GM12891 (cell line): Measurements from ENCODE around the gene IL1RL2.

Source experiments
- DNase-seq: peaks from one replicate; pipeline ENCODE4 v3.0.0; 2011; ENCODE audit warnings: low spot score; ENCODE audit not compliant: insufficient read length
- FAIRE-seq: peaks from 2 replicates; lab custom pipeline; 2011; peaks lifted over from hg19 to GRCh38; lab: Jason Lieb, UNC
- PAX5 ChIP-seq: IDR thresholded peaks from 2 replicates; pipeline ENCODE4 v1.6.1; 2011; ENCODE audit warnings: low read length, moderate library complexity, mild to moderate bottlenecking; ENCODE audit not compliant: insufficient read depth, severe bottlenecking
- POLR2A ChIP-seq: IDR thresholded peaks from 2 replicates; pipeline ENCODE4 v1.6.1; 2011; ENCODE audit warnings: low read depth, low read length, control low read depth
- POLR2AphosphoS5 ChIP-seq: IDR thresholded peaks from 2 replicates; pipeline ENCODE4 v1.6.1; 2011; ENCODE audit warnings: low read depth, low read length, control low read depth
- POU2F2 ChIP-seq: IDR thresholded peaks from 2 replicates; pipeline ENCODE4 v1.6.1; 2011; ENCODE audit warnings: low read depth, mild to moderate bottlenecking, control low read depth, low read length, moderate library complexity
- SPI1 ChIP-seq: IDR thresholded peaks from 2 replicates; pipeline ENCODE4 v1.6.1; 2011; ENCODE audit warnings: low read depth, low read length, control low read depth
- TAF1 ChIP-seq: IDR thresholded peaks from 2 replicates; pipeline ENCODE4 v1.6.1; 2011; ENCODE audit warnings: low read depth, low read length, control low read depth

Gene IL1RL2

DNA sequence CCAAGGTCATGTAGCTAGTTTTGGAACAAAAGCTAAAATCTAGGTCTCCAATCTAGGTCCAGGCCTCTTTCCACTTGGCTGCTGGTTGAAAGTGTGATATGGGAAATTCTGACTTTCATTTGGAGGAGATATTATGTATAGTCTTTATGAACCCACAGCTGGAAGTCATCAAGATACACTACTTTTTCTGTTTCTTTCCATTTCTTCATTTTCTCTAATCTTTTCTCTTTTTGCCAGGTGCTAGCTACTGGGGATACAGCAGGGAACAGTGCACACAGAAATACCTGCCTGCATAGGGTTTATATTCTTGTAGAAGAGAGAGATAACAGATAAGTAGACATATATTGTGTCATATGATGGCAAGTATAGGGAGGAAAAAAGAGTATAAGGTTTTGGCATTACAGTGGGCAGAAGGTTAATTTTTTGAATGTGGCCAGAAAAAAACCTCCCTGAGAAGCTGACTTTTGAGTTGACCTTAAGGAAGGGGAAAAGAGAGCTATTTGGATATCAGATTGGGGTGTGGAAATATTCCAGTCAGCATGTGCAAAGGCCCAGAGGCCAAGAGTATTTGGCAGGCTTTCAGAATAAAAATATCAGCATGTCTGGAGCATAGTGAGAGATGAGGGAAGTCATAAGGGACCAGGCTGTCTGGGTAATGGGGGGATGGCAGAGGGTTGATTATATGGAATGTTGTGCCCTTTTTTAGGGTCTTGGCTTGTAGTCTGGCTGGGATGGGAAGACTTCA is 28.6 kb upstream of the IL1RL2 start:
- TF ChIP-seq PAX5 (no peak), SPI1 (no peak)
- no peak for DNase-seq
- no peak for FAIRE-seq

DNA sequence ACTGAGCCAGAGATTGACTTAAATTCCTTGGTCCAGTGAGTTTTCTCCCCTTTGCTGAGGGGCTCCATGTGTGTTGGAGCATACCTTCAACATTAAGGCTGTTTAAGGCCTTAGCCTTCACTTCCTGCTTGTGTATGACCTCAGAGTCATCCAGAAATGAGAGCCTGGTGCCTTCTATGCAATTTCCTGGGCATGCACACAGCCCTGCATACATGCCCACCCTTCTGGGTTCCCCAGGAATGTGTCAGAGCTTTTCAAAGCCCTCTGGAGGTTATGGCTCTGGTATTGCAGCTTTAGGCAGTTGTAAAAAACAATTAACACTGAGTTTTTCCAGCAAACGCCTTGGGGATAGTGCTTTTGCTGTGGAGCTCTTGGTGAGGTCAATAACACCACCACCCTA is 27.5 kb upstream of the IL1RL2 start:
- DNase-seq (no peak), FAIRE-seq (no peak)

DNA sequence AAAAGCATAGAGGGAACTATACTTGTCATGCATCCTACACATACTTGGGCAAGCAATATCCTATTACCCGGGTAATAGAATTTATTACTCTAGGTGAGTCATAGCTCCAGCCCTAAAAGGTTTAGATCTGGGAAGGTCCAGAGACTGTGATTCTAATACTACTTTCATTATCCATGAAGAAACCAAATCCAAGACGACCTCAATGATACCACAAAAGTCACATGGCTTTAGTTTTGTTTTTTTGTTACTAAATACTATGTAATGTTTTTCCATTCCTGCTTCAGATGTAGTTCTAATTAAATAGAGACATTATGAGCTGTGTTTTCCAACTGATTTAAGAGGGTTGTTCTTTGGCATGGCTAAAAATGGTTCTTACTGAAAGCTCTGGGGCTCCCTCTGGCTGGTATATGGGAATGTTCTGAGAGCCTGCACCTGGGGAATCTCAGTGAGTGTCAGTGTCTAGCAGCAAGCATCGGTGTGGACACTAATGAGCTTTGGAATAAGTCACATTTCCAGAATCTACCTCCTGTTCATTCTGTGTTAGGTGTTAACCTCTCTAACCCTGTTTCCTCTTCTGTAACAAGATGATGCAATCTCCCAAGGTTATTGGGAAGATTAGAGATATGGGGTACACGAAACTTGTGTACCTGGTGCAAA is 20.5 kb upstream of the IL1RL2 start:
- FAIRE-seq, result no peak
- TF ChIP-seq POLR2AphosphoS5, result no peak
- TF ChIP-seq TAF1, result no peak
- TF ChIP-seq SPI1, result no peak
- TF ChIP-seq PAX5, result no peak
- no peak for TF ChIP-seq POLR2A
- no peak for TF ChIP-seq POU2F2
- no peak for DNase-seq

More for the DNA sequence above, 27.5 kb upstream of the IL1RL2 start:
- TF ChIP-seq POLR2A (no peak), TAF1 (no peak), POU2F2 (no peak), SPI1 (no peak), PAX5 (no peak), POLR2AphosphoS5 (no peak)

DNA sequence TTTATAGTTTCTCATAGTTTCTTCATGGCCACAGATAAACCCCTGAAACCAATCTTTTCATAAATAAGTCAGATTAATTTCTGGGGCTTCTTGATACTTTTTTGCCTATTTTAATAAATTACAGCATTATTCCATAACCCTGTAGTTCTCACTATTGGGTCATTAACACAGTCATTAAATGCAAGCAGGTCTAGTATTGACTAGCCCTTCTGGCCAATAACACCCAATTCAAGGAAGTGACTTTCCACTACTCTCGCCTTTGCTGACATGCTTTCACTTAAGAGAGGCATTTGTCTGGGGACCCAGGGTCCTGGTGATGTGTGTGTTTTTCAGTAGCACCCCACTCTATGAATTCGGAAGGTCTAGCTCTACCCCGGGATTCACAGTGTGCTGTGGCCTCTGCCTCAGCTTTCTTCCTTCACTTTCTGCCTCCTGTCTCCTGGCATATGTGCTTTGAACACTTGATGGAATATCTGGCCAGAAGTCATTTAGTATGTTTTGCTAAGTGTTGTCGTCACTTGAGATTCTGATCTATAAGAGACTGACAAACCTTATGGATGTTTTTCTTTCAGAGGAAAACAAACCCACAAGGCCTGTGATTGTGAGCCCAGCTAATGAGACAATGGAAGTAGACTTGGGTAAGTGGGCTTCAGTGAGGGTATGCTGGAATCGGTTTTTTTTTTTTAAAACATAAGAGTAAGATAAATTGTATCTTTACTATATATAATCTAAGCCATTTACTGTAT is 18.6 kb upstream of the IL1RL2 start:
- no peak for FAIRE-seq
- TF ChIP-seq POLR2A (no peak), SPI1 (no peak), POLR2AphosphoS5 (no peak), PAX5 (no peak), POU2F2 (no peak), TAF1 (no peak)
- no peak for DNase-seq

DNA sequence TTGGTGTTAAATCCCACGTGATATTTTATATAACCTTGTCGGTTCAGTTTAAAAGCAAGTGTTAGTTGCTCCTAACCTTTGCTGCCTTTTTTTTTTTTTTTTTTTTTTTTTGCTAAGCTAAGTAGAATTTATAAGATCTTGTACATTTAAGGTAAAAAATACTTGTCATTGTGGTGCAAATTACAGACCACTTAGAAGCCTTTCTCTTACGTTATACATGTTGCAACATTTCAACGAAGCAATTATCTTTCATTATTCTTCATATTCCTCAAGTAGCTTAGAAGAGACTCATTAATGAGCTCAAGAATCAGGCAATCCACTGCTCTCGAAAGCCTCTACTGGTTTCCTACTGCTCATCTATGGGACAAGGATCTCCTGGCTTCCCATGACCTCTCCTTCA is 14.9 kb upstream of the IL1RL2 start:
- no peak for TF ChIP-seq POLR2A
- no peak for TF ChIP-seq SPI1
- no peak for TF ChIP-seq POU2F2
- TF ChIP-seq TAF1, result no peak
- no peak for TF ChIP-seq PAX5
- TF ChIP-seq POLR2AphosphoS5, result no peak
- FAIRE-seq (no peak), DNase-seq (no peak)

DNA sequence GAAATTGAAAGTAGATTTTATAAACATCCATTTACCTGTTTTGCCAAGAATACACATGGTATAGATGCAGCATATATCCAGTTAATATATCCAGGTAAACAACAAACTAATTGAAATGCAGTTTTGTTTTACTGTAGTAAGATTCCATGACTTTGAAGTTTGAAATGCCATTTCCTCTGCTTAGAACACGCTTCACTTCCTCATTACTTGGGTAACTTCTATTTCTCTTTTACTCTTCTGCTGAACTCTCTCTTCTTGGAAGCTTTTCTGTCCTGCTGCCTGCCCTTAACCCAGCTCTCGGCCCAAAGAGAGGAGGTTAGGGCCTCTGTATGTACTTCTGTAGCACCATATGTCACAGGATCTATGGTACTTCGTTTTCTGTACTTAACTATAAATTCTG is 14.1 kb upstream of the IL1RL2 start:
- no peak for DNase-seq
- FAIRE-seq, result no peak
- TF ChIP-seq POLR2AphosphoS5 (no peak), SPI1 (no peak), PAX5 (no peak), POU2F2 (no peak), POLR2A (no peak), TAF1 (no peak)

DNA sequence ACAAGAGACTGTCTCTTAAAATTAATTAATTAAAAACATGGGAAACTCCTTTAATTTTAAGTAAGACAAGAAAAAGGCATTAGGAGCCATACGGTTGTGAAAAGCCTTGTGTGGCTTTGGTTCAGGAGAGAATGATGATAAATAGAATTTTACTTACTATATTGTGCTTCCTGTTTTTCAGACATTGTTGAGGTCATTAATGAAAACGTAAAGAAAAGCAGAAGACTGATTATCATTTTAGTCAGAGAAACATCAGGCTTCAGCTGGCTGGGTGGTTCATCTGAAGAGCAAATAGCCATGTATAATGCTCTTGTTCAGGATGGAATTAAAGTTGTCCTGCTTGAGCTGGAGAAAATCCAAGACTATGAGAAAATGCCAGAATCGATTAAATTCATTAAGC is 10.7 kb upstream of the IL1RL2 start:
- no peak for TF ChIP-seq POU2F2
- TF ChIP-seq SPI1, result no peak
- TF ChIP-seq POLR2AphosphoS5, result no peak
- TF ChIP-seq PAX5, result no peak
- TF ChIP-seq POLR2A, result no peak
- no peak for TF ChIP-seq TAF1
- DNase-seq (no peak), FAIRE-seq (no peak)

DNA sequence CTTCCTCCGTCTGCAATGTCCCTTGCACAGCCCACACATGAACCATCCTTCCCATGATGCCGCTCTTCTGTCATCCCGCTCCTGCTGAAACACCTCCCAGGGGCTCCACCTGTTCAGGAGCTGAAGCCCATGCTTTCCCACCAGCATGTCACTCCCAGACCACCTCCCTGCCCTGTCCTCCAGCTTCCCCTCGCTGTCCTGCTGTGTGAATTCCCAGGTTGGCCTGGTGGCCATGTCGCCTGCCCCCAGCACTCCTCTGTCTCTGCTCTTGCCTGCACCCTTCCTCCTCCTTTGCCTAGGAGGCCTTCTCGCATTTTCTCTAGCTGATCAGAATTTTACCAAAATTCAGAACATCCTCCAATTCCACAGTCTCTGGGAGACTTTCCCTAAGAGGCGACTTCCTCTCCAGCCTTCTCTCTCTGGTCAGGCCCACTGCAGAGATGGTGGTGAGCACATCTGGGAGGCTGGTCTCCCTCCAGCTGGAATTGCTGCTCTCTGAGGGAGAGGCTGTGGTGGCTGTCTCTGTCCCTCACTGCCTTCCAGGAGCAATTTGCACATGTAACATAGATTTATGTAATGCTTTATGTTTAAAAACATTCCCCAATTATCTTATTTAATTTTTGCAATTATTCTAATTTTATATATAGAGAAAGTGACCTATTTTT is 8.9 kb upstream of the IL1RL2 start:
- FAIRE-seq (no peak), DNase-seq (no peak)
- TF ChIP-seq POU2F2 (no peak), PAX5 (no peak), POLR2AphosphoS5 (no peak), TAF1 (no peak), POLR2A (no peak), SPI1 (no peak)

DNA sequence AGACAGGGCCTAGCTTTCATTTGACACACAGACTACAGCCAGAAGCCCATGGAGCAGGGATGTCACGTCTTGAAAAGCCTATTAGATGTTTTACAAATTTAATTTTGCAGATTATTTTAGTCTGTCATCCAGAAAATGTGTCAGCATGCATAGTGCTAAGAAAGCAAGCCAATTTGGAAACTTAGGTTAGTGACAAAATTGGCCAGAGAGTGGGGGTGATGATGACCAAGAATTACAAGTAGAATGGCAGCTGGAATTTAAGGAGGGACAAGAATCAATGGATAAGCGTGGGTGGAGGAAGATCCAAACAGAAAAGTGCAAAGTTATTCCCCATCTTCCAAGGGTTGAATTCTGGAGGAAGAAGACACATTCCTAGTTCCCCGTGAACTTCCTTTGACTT is 7.8 kb upstream of the IL1RL2 start:
- TF ChIP-seq SPI1 (no peak), TAF1 (no peak), PAX5 (no peak), POU2F2 (no peak), POLR2A (no peak), POLR2AphosphoS5 (no peak)
- DNase-seq, result no peak
- no peak for FAIRE-seq
